CD4-positive, alpha-beta T cell treated with Interleukin-4 for 4 hours (primary cell): ENCODE measurements around the gene IFT122.

Source experiments
- DNase-seq: peaks from one replicate; pipeline ENCODE4 v3.0.0-alpha.2; 2020

The IFT122 gene

GRCh38 chr3:129442486-129442885 is 2.5 kb downstream of the IFT122 start:
- DNase-seq: no peak

GRCh38 chr3:129442947-129443346 is 2.9 kb downstream of the IFT122 start:
- no peak for DNase-seq

- DNase-seq: no peak
Observed at GRCh38 chr3:129445471-129445870, 5.4 kb downstream of the IFT122 start.

GRCh38 chr3:129446926-129447325 is 6.9 kb downstream of the IFT122 start:
- DNase-seq: no peak

GRCh38 chr3:129448186-129448895 is 8.3 kb downstream of the IFT122 start:
- no peak for DNase-seq

- no peak for DNase-seq
Observed at GRCh38 chr3:129449279-129450115, 9.5 kb downstream of the IFT122 start.

- DNase-seq: no peak
Observed at GRCh38 chr3:129453732-129454131, 13.7 kb downstream of the IFT122 start.

- DNase-seq: no peak
Observed at GRCh38 chr3:129460155-129460554, 20.1 kb downstream of the IFT122 start.

- DNase-seq: no peak
Observed at GRCh38 chr3:129460572-129460971, 20.5 kb downstream of the IFT122 start.

- DNase-seq: no peak
Observed at GRCh38 chr3:129461022-129461421, 21.0 kb downstream of the IFT122 start.

GRCh38 chr3:129461461-129462146 is 21.6 kb downstream of the IFT122 start:
- DNase-seq: no peak

GRCh38 chr3:129462361-129462968 is 22.4 kb downstream of the IFT122 start:
- DNase-seq: no peak

- DNase-seq: no peak
Observed at GRCh38 chr3:129463094-129463493, 23.1 kb downstream of the IFT122 start.

GRCh38 chr3:129463716-129464115 is 23.7 kb downstream of the IFT122 start:
- DNase-seq: no peak

GRCh38 chr3:129467932-129468331 is 27.9 kb downstream of the IFT122 start:
- DNase-seq: no peak

- DNase-seq: no peak
Observed at GRCh38 chr3:129469026-129469425, 29.0 kb downstream of the IFT122 start.

GRCh38 chr3:129470861-129471260 is 30.8 kb downstream of the IFT122 start:
- DNase-seq: no peak

GRCh38 chr3:129473067-129473768 is 33.2 kb downstream of the IFT122 start:
- no peak for DNase-seq

GRCh38 chr3:129473769-129474152 is 33.7 kb downstream of the IFT122 start:
- DNase-seq: no peak

- DNase-seq: no peak
Observed at GRCh38 chr3:129474984-129475804, 35.2 kb downstream of the IFT122 start.

GRCh38 chr3:129475863-129476262 is 35.8 kb downstream of the IFT122 start:
- no peak for DNase-seq

GRCh38 chr3:129476586-129476985 is 36.6 kb downstream of the IFT122 start:
- DNase-seq: no peak
